Upper lobe of right lung (tissue), 1 donor: ENCODE results near the gene CHMP4A. TPM values are rescaled to one million over a fixed set of nuclear protein-coding genes. Genes with fewer than 3 reads are reported as not detected.
"Not testable (repeated sequence)": the region's sequence is repeated elsewhere in the genome, so short reads cannot be mapped to it uniquely, and the experiment has no call there.

Experiments
- ATAC-seq: fragments of 200-7000 bp; cut with Tn5 transposase; one replicate; pipeline ENCODE4 v1.9.1; 2020; ENCODE audit warnings: mild to moderate bottlenecking, moderate library complexity
- DNase-seq: peaks from one replicate; pipeline ENCODE4 v3.0.0-alpha.2; 2020
- H3K27ac ChIP-seq: fragments of 200-600 bp; one replicate; pipeline ENCODE4 v1.8.0; 2022
- H3K27me3 ChIP-seq: fragments of 200-600 bp; one replicate; pipeline ENCODE4 v1.8.0; 2022; ENCODE audit warnings: mild to moderate bottlenecking
- H3K36me3 ChIP-seq: fragments of 200-600 bp; one replicate; pipeline ENCODE4 v1.8.0; 2022
- H3K4me1 ChIP-seq: fragments of 200-600 bp; one replicate; pipeline ENCODE4 v1.8.0; 2022
- H3K4me3 ChIP-seq: fragments of 200-600 bp; one replicate; pipeline ENCODE4 v1.8.0; 2022; ENCODE audit warnings: mild to moderate bottlenecking
- H3K9me3 ChIP-seq: fragments of 200-600 bp; one replicate; pipeline ENCODE4 v1.8.0; 2022
- intact Hi-C: fragments of 100-400 bp; cut with DNase I; formaldehyde crosslinking; loops from one replicate; pipeline ENCODE4 v1.11.0; 2022
- total RNA-seq: library from RNA; stranded (reverse); fragmentation: NEBNext Ultra II Directional; extraction: Animal tissue kit (Norgen Biotek cat#: 25700); gene quantifications from one replicate; pipeline ENCODE4 v1.2.1, GENCODE V29; 2021
- TF ChIP-seq, protein P1 (sequence below): fragments of 200-600 bp; IDR thresholded peaks from one replicate; pipeline ENCODE4 v1.8.0; 2022; ENCODE audit warnings: antibody characterized with exemption
- donor health status: DM: no; HTN: yes; CAD: no; lungs with severe emphysema.

Gene CHMP4A
- total RNA-seq, 1 donor from 2014 or later = 48.0 TPM

DNA sequence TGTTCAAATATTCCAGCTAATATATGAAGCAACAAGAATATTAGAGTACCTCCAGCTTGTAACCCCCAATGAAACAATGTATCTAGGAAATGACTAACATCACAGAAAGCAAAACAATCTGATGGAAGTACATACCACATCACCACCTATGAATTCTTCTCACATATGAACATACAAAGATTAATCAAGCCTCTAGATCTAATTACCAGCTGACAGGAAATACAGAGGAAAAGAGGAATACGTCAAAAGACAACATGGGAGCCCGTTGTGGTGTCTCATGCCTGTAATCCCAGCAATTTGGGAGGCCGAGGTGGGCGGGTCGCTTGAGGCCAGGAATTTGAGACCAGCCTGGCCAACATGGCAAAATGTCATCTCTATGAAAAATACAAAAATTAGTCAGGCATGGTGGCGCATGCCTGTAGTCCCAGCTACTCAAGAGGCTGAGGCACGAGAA, 11.4 kb upstream of the CHMP4A start:
- H3K27ac ChIP-seq = no peak overlapping the region
- no peak for ATAC-seq
- no peak for DNase-seq
- H3K4me1 ChIP-seq = no peaks in the 10 kb centered on the region
- intact Hi-C loops = no loop called here
- peaks cover 21% of the 10 kb centered on the region for H3K36me3 ChIP-seq
- H3K9me3 ChIP-seq = no peaks in the 10 kb centered on the region
- H3K4me3 ChIP-seq = no peak overlapping the region
- H3K27me3 ChIP-seq = no peaks in the 10 kb centered on the region
- TF ChIP-seq, protein P1, sequence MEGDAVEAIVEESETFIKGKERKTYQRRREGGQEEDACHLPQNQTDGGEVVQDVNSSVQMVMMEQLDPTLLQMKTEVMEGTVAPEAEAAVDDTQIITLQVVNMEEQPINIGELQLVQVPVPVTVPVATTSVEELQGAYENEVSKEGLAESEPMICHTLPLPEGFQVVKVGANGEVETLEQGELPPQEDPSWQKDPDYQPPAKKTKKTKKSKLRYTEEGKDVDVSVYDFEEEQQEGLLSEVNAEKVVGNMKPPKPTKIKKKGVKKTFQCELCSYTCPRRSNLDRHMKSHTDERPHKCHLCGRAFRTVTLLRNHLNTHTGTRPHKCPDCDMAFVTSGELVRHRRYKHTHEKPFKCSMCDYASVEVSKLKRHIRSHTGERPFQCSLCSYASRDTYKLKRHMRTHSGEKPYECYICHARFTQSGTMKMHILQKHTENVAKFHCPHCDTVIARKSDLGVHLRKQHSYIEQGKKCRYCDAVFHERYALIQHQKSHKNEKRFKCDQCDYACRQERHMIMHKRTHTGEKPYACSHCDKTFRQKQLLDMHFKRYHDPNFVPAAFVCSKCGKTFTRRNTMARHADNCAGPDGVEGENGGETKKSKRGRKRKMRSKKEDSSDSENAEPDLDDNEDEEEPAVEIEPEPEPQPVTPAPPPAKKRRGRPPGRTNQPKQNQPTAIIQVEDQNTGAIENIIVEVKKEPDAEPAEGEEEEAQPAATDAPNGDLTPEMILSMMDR = no peak

DNA sequence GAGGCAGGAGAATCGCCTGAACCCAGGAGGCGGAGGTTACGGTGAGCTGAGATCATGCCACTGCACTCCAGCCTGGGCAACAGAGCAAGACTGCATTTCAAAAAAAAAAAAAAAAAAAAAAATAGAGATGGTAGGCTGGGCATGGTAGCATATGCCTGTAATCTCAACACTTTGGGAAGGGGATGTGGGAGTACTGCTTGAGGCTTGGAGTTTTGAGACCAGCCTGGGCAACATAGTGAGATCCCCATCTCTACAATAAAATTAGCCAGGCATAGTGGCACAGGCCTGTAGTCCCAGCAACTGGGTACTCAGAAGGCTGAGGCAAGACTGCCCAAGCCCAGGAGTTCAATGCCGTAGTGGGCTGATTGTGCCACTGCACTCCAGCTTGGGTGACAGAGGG, 9.7 kb upstream of the CHMP4A start:
- DNase-seq, H3K4me3 ChIP-seq, H3K27me3 ChIP-seq, ATAC-seq, H3K27ac ChIP-seq, H3K9me3 ChIP-seq, intact Hi-C loops, H3K4me1 ChIP-seq: not testable (repeated sequence)
- peaks cover 21% of the 10 kb centered on the region for H3K36me3 ChIP-seq

DNA sequence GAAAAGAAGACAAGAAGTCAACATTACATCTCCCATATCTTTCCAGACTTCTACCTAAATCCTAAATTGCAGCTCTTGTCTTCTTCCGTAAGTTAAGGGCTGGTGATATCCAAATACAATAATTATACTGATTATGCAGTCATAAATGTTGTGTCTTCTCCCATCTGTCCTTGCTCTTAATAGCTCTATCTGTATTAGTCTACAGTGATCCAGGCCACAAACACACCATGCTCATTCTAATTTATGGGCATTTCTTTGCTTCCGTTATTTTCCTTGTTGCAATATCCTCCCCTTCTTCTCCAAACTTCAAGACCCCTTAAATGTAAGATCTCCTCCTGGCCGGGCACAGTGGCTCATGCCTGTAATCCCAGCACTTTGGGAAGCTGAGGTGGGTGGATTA, 6.2 kb upstream of the CHMP4A start:
- ATAC-seq (no peak), DNase-seq (no peak)
- TF ChIP-seq, protein P1 = no peak
- intact Hi-C loops = no loop called here
- H3K36me3 ChIP-seq = peaks cover 11% of the 10 kb centered on the region
- no peak overlapping the region for H3K4me3 ChIP-seq
- no peaks in the 10 kb centered on the region for H3K27me3 ChIP-seq
- peaks cover 4% of the 10 kb centered on the region for H3K4me1 ChIP-seq
- H3K27ac ChIP-seq = no peak overlapping the region
- no peaks in the 10 kb centered on the region for H3K9me3 ChIP-seq

DNA sequence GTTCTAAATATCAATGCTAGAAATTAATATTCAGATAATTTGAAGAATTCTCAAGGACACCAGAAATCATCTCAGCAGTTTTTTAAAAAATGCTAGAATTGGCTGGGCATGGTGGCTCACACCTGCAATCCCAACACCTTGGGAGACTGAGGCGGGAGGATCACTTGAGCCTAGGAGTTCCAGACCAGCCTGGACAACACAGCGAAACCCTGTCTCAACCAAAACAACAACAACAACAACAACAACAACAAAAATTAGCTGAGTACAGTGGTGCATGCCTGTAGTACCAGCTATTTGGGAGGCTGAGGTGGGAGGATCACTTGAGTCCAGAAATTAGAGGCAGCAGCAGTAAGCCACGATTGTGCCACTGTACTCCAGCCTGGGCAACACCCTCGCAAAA, 5.8 kb upstream of the CHMP4A start:
- peaks cover 4% of the 10 kb centered on the region for H3K4me1 ChIP-seq
- intact Hi-C loops = no loop called here
- peaks cover 11% of the 10 kb centered on the region for H3K36me3 ChIP-seq
- no peaks in the 10 kb centered on the region for H3K27me3 ChIP-seq
- DNase-seq (no peak), ATAC-seq (no peak)
- H3K4me3 ChIP-seq = no peak overlapping the region
- H3K27ac ChIP-seq = no peak overlapping the region
- H3K9me3 ChIP-seq = no peaks in the 10 kb centered on the region
- TF ChIP-seq, protein P1 = no peak

DNA sequence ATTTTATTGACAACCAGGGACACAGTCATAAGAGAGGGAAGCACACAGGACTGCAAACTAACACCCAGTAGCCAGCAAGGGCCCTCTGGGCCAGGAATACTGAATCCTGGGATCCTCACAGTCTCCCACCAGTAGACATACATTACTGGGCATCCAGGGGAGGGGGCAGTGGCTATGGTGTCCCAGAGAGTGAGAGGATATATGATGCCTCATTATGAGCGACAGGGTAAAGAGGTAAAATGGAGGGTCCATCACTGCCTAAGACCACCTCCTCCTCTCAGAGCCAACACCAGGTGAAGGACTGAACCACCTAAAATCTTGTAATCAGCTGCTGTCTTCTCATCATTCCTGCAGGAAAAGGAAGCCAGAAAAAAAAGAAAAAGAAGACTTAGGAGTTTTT, 3.6 kb upstream of the CHMP4A start:
- H3K27ac ChIP-seq, H3K4me3 ChIP-seq, ATAC-seq, H3K4me1 ChIP-seq, H3K27me3 ChIP-seq, H3K9me3 ChIP-seq, DNase-seq, intact Hi-C loops: not testable (repeated sequence)
- H3K36me3 ChIP-seq = peaks cover 11% of the 10 kb centered on the region

DNA sequence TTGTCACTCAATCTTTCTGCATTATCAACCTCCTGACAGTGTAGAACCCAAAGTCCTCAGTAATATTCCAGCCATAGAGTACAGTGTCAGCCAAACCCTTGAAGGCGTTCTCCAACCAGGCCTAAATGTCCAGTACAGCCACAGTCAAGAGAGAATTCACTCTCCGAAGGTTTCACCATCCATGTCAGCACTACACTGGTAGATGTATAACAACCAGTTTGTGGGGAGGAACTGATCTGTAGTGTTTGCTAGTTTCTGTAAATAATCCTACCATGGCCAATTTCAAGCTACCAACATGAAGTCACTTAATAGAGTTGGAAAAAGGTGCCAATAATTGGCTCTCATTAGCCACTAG, 3.0 kb upstream of the CHMP4A start:
- intact Hi-C loops = no loop called here
- peak overlapping the region; percentile 73 for H3K4me3 ChIP-seq
- DNase-seq (no peak), ATAC-seq (no peak)
- H3K36me3 ChIP-seq = peaks cover 11% of the 10 kb centered on the region
- H3K27me3 ChIP-seq = no peaks in the 10 kb centered on the region
- no peak overlapping the region for H3K27ac ChIP-seq
- no peaks in the 10 kb centered on the region for H3K9me3 ChIP-seq
- peaks cover 10% of the 10 kb centered on the region for H3K4me1 ChIP-seq
- TF ChIP-seq, protein P1 = no peak
